ENCODE results near the gene APOD. TPM values are rescaled to one million over a fixed set of nuclear protein-coding genes. Genes with fewer than 3 reads are reported as not detected.

The APOD gene
- total and polyA plus RNA-seq, 2 of the 8 experiments (the other 6 are each of a cell fraction or from before 2014, with no cell fraction given): not detected

GRCh38 chr3:195548987-195549386 is 34.8 kb downstream of the APOD start (continued):
- TF ChIP-seq E2F6 (IDR thresholded peaks at IDR 0.05) (no peak), SP1 (IDR thresholded peaks at IDR 0.05; ENCODE audit: low read depth, low read length) (no peak), SP2 (IDR thresholded peaks at IDR 0.05; ENCODE audit: low read length) (no peak)
